T47D (cell line): ENCODE data around the gene CEP135.

Source experiments
- DNase-seq, 2 experiments: peaks; one replicate each; pipeline versions ENCODE4 v3.0.0 to v3.0.0-alpha.2; 2011 to 2012; ENCODE audit warnings: low read depth in 1 of 2, low spot score in 1 of 2
- JUND ChIP-seq: IDR thresholded peaks from 2 replicates; pipeline ENCODE4 v1.6.1; 2012; ENCODE audit warnings: low read depth
- in situ Hi-C: cut with HindIII; loops from 2 replicates; pipeline ENCODE4 v1.10.0; 2016; ENCODE audit warnings: low sequenced_read_pairs, low pct_unique_long_range_greater_than_20kb

CEP135 gene, protein sequence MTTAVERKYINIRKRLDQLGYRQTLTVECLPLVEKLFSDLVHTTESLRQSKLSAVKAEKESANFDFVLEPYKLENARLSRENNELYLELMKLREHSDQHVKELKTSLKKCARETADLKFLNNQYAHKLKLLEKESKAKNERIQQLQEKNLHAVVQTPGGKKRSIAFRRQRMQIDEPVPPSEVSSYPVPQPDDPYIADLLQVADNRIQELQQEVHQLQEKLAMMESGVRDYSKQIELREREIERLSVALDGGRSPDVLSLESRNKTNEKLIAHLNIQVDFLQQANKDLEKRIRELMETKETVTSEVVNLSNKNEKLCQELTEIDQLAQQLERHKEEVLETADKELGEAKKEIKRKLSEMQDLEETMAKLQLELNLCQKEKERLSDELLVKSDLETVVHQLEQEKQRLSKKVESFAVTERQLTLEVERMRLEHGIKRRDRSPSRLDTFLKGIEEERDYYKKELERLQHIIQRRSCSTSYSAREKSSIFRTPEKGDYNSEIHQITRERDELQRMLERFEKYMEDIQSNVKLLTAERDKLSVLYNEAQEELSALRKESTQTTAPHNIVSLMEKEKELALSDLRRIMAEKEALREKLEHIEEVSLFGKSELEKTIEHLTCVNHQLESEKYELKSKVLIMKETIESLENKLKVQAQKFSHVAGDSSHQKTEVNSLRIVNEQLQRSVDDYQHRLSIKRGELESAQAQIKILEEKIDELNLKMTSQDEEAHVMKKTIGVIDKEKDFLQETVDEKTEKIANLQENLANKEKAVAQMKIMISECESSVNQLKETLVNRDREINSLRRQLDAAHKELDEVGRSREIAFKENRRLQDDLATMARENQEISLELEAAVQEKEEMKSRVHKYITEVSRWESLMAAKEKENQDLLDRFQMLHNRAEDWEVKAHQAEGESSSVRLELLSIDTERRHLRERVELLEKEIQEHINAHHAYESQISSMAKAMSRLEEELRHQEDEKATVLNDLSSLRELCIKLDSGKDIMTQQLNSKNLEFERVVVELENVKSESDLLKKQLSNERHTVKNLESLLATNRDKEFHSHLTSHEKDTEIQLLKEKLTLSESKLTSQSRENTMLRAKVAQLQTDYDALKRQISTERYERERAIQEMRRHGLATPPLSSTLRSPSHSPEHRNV

DNA sequence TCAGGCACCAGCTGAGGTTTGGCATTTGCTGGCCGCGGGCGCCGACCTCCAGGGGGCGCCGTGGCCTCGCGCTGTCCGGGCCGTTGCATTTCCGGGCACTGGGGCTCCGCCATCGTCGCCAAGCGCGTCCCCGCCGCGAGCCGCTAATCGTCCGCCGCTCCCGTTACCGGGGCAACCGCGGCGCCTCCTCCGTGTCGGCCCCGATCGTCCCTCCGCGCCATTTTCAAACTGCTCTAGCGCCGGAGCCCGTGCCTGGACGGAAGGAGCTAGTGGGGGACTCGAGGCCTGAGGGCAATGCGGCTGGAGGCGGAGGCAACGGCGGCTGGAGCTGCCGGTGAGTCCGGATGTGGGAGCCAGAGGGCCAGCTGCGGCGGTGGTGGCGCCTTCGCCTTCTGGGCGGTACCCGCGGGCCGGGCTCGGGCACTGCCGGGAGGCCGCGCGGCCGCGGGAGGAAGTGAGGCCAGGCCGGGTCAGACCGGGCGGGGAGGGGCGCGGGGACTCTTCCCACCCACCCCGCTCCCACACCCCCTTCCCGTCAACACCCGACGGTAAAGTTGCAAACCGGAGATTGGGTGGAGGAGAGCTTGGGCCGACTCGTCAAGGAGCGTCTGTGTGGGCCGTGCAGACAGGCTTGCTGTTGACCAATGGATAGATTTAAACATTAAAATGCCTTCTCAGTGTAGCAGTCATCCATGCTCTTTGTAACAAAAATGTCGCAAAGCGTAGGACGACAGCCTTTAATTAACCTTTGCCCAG, at the start of gene CEP135:
Gene CEP135 (plus strand): TSS at position 220 of the 756 bp plus-strand sequence. CDS start 3,186 bp downstream, outside the sequence.
- TF ChIP-seq JUND = no peak
- DNase-seq = peak; percentile 58 to 90
- in situ Hi-C loops = no loop called here

DNA sequence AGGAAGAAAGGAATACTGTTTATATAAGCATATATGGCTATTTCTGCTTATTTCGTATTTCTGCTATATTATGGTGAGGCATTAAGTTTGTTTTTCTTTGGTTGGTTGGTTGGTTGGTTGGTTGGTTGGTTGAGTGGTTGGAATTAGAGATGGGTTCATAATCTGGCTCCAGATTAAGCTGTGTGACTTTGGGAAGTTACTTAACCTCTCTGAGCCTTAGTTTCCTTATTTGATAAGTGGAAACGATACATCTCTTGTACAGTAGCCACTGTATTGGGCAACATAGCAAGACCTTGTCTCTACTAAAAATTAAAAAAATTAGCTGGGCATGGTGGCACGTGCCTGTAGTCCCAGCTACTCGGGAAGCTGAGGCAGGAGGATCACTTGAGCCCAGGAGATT, 46.1 kb upstream of the CEP135 start:
- DNase-seq = no peak
- no peak for TF ChIP-seq JUND
- in situ Hi-C loops = no loop called here

DNA sequence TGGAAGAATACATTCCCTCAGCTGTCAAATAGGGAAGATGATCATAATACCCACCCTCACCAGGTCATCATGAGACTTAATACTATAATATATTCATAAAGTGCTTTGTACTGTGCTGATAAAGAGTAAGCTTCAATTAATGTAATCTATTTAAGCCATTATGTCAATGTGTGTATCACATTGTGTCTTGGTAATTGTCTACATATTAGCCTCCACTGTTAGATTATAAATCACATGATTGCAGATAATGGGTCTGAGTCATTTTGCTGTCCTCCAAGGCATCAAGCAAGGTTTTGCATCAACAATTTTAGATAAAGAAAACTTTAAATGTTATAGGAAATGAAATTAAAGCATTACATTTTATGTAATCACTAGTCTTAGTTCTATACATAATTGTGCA, 45.2 kb upstream of the CEP135 start:
- in situ Hi-C loops = no loop called here
- DNase-seq = no peak
- TF ChIP-seq JUND = no peak

DNA sequence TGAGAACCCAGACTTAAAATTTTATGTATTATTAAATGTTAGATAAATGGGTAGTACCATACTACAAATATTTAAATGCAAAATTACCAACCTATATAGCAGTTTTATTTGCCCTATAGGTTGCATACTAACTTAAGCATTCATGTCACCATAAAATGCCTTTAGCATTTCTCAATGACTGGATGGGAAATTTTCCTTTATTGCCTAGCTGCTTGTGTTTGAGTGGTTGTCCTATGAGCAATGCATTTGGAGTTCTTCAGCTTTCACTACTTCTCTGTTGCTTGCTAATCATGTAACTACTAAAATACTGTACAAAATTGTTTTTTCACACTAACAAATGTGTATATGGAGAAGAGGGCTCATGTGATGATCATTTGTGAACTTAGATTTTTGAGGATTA, 44.2 kb upstream of the CEP135 start:
- no peak for DNase-seq
- in situ Hi-C loops = no loop called here
- no peak for TF ChIP-seq JUND

DNA sequence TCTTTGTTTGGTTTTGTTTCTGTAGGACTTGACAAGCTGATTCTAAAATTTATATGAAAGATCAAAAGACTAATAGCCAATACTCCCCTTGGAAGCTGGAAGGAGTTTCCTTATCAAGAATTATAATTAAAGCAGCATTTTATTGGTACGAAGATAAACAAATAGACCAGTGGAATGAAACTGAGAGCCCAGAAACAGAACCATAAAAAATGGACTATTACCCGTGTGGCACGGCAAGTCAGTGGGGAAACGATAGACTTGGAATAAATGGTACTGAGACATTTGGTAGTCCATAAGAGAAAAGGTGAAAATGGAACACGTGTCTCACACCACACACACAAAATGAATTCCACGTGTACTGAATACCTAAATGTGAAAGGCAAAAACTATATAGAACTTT, 42.4 kb upstream of the CEP135 start:
- in situ Hi-C loops = no loop called here
- TF ChIP-seq JUND = no peak
- DNase-seq = no peak

DNA sequence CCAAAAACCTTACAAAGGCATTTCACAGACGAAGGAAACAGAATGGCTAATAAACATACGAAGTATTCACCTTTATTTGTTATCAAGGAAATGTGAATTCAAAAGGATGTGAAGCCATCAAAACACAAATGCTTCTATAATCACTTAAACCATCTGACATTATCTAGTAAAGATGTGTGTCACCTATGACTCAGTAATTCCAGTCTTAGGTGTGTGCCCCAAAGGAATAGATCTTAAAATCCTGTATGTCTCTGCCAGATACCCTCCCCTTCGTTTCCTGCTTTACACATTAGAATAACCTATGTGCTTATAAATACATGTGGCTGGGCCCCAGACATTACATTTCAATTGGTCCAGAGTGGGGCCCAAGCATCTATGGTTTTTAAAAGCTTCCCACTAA, 41.8 kb upstream of the CEP135 start:
- in situ Hi-C loops = no loop called here
- DNase-seq = no peak
- no peak for TF ChIP-seq JUND

DNA sequence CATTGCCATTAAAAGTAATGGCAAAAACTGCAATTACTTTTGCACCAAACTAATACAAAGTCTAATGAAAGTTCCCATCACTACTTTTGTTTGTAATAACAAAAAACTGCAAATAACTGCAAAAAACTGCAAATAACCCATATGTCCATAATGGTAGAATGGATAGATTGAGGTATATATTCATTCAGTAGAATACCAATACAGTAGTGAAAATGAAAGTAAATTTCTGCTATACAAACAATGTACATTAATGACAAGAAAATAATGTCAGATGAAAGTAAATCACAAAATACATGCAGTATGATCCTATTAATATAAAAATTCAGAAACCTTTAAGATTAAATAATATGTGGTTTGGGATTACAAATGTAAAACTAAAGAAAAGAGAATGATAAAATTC, 41.3 kb upstream of the CEP135 start:
- TF ChIP-seq JUND = no peak
- no peak for DNase-seq
- in situ Hi-C loops = no loop called here

DNA sequence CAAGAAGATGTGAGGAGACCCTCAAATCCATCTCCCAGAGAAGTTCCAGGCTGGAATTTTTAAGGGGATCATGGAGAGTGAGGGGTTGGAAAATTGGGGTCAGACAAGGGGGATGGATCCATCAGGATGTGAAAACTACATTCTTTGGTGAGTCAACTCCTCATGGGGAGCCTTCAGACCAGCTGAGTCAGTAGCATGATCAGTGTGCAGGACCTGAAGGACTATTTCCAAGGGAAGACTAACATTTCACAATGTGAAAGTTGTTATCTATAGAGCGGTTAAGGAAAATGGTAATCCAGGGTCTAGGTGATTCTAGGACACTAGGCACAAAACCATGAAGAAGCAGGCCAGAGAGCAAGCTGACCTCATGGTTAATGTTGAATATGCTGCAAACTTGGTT, 38.6 kb upstream of the CEP135 start:
- in situ Hi-C loops = no loop called here
- DNase-seq = no peak

DNA sequence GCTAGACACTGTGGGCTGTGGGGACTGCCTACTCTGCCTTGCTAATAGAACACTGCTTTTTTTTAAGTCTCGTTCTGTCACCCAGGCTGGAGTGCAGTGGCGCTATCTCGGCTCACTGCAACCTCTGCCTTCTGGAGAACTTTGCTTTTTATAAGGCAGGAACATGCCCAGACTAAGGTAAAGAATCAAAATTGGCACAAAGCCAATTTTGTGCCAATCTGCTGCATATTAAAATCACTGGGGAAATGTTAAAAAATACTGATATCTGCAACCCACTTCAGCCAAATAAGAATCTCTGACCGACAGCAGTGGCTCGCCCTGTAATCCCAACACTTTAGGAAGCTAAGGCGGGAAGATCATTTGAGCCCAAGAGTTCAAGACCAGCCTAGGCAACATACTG, 36.5 kb upstream of the CEP135 start:
- no peak for TF ChIP-seq JUND
- in situ Hi-C loops = no loop called here
- no peak for DNase-seq

More for the DNA sequence above, 38.6 kb upstream of the CEP135 start:
- TF ChIP-seq JUND = no peak

DNA sequence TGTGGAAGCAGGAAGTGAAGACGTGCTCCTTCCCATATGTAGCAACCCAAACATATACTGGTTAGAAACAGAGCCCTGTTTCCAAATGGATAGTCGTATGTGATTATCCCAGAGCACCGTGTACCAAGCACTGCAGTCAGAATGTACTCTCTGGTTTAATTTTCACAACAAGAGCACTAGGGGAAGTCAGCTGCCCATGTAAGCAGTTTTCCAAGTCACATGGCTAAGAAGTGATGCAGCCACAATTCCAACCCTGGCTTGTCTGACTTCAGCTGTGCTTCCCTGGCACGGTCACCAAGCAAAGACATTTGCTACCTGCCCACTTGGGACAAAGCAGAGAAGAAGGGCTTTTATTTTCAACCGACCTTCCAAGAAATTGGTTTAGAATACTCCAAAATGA, 28.2 kb upstream of the CEP135 start:
- in situ Hi-C loops = no loop called here
- no peak for DNase-seq
- TF ChIP-seq JUND = no peak

DNA sequence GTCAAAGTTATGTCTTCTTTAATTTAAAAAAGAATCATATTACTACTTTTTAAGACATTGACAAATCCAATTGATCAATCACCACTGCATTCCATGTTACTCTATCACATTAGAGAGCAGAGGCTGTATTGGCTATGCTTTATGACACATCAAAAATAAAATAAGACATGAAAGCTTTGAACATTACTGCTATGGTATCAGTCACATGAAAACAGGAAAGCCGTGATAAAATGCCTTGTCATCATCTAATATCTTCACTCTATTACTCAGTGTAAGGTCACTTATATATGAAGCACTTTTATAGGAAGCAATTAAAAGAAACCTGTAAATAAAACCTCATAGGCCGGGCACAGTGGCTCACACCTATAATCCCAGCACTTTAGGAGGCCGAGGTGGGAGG, 27.7 kb upstream of the CEP135 start:
- no peak for TF ChIP-seq JUND
- no peak for DNase-seq
- in situ Hi-C loops = no loop called here

DNA sequence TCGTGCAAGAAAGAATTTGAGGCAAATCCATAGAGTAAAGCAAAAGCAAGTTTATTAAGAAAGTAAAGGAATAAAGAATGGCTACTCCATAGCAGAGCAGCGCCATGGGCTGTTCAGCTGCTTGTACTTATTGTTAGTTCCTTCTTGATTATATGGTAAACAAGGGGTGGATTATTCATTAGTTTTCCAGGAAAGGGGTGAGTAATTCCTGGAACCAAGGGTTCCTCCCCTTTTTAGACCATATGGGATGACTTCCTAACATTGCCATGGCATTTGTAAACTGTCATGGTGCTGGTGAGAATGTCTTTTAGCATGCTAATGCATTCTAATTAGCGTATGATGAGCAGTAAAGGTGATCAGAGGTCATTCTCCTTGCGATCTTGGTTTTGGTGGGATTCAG, 23.5 kb upstream of the CEP135 start:
- in situ Hi-C loops = no loop called here
- no peak for TF ChIP-seq JUND
- no peak for DNase-seq
